ENCODE results near the gene NAALAD2. TPM values are rescaled to one million over a fixed set of nuclear protein-coding genes. Genes with fewer than 3 reads are reported as not detected.
A peak's percentile ranks its signal among the peaks of the same experiment; 100 is the strongest.

NAALAD2 gene
- total RNA-seq, 1 donor from 2014 or later, result not detected

DNA sequence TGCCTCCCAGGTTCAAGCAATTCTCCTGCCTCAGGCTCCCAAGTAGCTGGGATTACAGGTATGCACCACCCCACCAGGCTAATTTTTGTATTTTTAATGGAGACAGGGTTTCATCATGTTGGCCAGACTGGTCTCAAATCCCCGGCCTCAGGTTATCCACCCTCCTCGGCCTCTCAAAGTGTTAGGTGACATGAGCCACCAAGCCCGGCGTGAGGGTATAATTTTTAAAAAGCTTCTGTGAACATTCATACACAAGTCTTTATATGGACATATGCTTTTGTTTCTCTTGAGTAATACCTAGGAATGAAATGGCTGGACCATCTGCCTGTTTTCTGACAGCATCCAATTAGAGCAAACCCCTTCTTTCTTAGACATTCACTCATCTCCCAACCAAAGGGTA is 14.3 kb upstream of the NAALAD2 start:
- Histone ChIP-seq H3K27me3 (no peaks in the 10 kb centered on the region), H3K9me3 (no peaks in the 10 kb centered on the region), H3K4me3 (no peak overlapping the region), H3K36me3 (no peaks in the 10 kb centered on the region), H3K27ac (no peak overlapping the region), H3K4me1 (no peaks in the 10 kb centered on the region)
- TF ChIP-seq, protein P1, sequence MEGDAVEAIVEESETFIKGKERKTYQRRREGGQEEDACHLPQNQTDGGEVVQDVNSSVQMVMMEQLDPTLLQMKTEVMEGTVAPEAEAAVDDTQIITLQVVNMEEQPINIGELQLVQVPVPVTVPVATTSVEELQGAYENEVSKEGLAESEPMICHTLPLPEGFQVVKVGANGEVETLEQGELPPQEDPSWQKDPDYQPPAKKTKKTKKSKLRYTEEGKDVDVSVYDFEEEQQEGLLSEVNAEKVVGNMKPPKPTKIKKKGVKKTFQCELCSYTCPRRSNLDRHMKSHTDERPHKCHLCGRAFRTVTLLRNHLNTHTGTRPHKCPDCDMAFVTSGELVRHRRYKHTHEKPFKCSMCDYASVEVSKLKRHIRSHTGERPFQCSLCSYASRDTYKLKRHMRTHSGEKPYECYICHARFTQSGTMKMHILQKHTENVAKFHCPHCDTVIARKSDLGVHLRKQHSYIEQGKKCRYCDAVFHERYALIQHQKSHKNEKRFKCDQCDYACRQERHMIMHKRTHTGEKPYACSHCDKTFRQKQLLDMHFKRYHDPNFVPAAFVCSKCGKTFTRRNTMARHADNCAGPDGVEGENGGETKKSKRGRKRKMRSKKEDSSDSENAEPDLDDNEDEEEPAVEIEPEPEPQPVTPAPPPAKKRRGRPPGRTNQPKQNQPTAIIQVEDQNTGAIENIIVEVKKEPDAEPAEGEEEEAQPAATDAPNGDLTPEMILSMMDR (IDR thresholded peaks at IDR 0.05), result no peak
- no peak for DNase-seq (ENCODE audit: low spot score in 2 of 2)
- intact Hi-C loops (cut with DNase I), result no loop called here

DNA sequence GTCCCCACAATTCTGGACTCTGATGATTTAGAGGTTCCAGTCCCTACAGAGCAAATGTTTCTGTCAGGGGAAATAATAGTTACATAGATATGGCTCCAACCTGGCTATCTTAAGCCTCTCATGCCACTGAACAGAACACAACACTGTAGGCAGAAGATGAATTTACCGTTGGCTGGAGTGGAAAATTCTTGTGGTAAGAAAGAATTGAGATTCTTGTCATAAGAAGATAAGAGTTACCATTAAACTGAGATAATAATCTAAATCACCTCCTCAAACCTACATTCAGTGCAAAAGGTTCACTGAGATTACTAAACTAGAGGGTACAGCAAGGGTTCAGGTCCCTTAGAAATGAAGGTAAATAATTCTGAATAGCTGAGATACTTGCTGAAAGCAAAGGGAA is 10.1 kb upstream of the NAALAD2 start:
- intact Hi-C loops (cut with DNase I), result no loop called here
- no peak for DNase-seq (ENCODE audit: low spot score in 2 of 2)
- TF ChIP-seq, protein P1 (IDR thresholded peaks at IDR 0.05), result no peak
- H3K27ac ChIP-seq, result no peak overlapping the region
- H3K4me1 ChIP-seq, result no peaks in the 10 kb centered on the region
- no peaks in the 10 kb centered on the region for H3K36me3 ChIP-seq
- no peaks in the 10 kb centered on the region for H3K9me3 ChIP-seq
- no peaks in the 10 kb centered on the region for H3K27me3 ChIP-seq
- H3K4me3 ChIP-seq, result no peak overlapping the region

DNA sequence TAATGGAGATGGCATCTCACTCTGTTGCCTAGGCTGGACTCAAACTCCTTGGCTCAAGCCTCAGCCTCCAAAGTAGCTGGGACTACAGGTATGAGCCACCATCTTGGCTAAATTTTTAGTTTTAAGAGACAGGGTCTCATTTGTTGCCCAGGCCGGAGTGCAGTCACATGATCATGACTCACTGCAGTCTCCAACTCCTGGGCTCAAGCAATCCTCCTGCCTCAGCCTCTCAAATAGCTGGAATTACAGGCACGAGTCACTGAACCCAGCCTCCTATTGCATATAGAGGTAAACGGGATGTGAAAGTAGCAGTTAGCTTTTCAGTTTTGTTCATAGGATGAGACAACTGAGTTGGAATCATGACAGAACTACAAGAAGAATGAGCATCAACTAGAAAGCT is 9.5 kb upstream of the NAALAD2 start:
- Histone ChIP-seq H3K27me3 (no peaks in the 10 kb centered on the region), H3K4me3 (no peak overlapping the region), H3K4me1 (no peaks in the 10 kb centered on the region), H3K9me3 (no peaks in the 10 kb centered on the region), H3K27ac (no peak overlapping the region), H3K36me3 (no peaks in the 10 kb centered on the region)
- no peak for DNase-seq (ENCODE audit: low spot score in 2 of 2)
- intact Hi-C loops (cut with DNase I), result no loop called here
- TF ChIP-seq, protein P1 (IDR thresholded peaks at IDR 0.05), result no peak

DNA sequence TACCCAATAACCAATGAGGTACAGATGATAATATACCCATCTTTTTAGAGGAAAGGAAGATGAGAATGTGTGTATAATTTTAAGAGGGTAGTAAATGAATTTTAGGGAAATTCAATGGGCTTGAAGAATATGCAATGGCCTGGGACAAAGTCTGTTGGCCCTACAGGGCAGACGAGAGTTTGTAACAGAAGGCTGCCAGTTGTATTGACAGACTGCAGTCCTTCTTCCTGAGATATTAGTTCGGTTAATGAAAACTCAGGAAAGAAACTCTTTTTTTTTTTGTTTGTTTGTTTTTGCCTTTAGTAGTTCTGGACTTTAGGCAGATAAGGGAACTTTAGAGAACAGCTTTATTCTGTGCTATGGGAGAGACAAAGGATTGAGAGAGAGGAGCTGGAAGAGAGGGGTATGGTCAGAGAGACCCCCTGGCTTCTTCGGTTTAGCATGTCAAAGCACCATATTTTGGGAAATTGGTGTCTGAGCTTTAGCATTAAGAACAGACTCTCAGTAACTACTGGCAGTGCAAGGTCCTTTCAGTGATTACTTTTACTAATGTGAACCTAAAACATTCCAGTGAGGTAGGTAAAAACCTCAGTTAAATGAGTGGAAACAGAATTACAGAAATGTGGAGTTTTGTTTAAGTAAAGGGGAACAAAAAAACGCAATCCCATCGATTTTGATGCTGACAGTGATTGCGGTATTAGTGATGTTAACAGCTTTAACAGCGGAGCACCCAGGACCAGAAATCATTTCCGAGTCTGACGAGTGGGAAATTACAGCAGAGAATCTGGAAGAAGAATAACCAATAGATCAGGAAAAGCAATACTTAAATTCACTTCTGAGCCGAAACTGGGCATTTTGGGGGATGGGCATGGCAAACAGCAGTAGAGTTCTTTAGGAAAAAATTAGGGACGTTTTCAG is 644 bp upstream of the NAALAD2 start:
- Histone ChIP-seq H3K36me3 (no peaks in the 10 kb centered on the region), H3K9me3 (no peaks in the 10 kb centered on the region), H3K27ac (no peak overlapping the region), H3K4me1 (no peaks in the 10 kb centered on the region), H3K4me3 (peak overlapping the region; percentile 64), H3K27me3 (no peaks in the 10 kb centered on the region)
- intact Hi-C loops (cut with DNase I), result no loop called here
- TF ChIP-seq, protein P1 (IDR thresholded peaks at IDR 0.05), result no peak
- no peak for DNase-seq (ENCODE audit: low spot score in 2 of 2)

DNA sequence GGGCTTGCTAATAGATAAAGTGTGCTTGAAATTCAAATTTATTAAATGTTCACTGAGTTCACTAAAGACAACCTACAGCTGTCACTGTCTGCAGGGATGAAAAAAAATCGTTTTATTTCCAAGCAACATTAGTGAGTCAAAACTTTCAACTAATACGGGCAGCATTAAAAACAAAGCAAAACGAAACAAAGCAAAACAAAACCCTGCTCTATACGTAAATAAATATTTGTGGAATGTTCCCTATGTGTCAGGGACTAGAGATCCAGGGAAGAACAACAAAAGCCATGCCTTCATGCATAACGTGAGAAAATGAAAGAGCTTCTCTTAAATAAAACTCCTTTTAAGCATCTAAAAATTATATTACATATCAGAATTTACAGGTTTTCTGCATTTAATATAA is 553 bp downstream of the NAALAD2 start:
- Histone ChIP-seq H3K27ac (no peak overlapping the region), H3K4me3 (peak overlapping the region; percentile 64), H3K4me1 (no peaks in the 10 kb centered on the region), H3K36me3 (no peaks in the 10 kb centered on the region), H3K27me3 (no peaks in the 10 kb centered on the region), H3K9me3 (no peaks in the 10 kb centered on the region)
- TF ChIP-seq, protein P1 (IDR thresholded peaks at IDR 0.05), result no peak
- no peak for DNase-seq (ENCODE audit: low spot score in 2 of 2)
- intact Hi-C loops (cut with DNase I), result no loop called here

Data from ascending aorta (tissue), 2 donors.